Natural killer cell treated with Interleukin-12 subunit alpha and Interleukin-12 subunit beta and Interleukin-15 and Interleukin-18, amount 100 ng/mL, for 72 hours (primary cell): ENCODE data around the gene EBNA1BP2. TPM values are rescaled to one million over a fixed set of nuclear protein-coding genes. Genes with fewer than 3 reads are reported as not detected.
"Not testable (repeated sequence)": the region's sequence is repeated elsewhere in the genome, so short reads cannot be mapped to it uniquely, and the experiment has no call there.

ENCODE experiments used
- ATAC-seq, 2 donors: fragments of 150-1000 bp; cut with Tn5 transposase in 1 of 2; sonication (Bioruptor Pico), chemical (Tn5 transposase) in 1 of 2; 2 replicates each; pipeline ENCODE4 v1.10.0; 2021
- DNase-seq: peaks from one replicate; pipeline ENCODE4 v3.0.0; 2022; ENCODE audit warnings: low spot score
- H3K27ac Mint-ChIP-seq, 2 donors: 1 replicate in 1 of 2; 2 replicates in 1 of 2; pipeline ENCODE4 v1.8.0; 2022; ENCODE audit warnings: mixed read lengths in 2 of 2, mild to moderate bottlenecking in 1 of 2, moderate library complexity in 1 of 2
- H3K27me3 Mint-ChIP-seq, 2 donors: 1 replicate in 1 of 2; 2 replicates in 1 of 2; pipeline ENCODE4 v1.8.0; 2022; ENCODE audit warnings: mixed read lengths in 2 of 2
- H3K36me3 Mint-ChIP-seq: one replicate; pipeline ENCODE4 v1.8.0; 2022; ENCODE audit warnings: mixed read lengths
- H3K4me1 Mint-ChIP-seq, 2 donors: 1 replicate in 1 of 2; 2 replicates in 1 of 2; pipeline ENCODE4 v1.8.0; 2022; ENCODE audit warnings: low read depth in 2 of 2, mixed read lengths in 2 of 2, mild to moderate bottlenecking in 1 of 2
- H3K4me3 Mint-ChIP-seq: one replicate; pipeline ENCODE4 v1.8.0; 2022; ENCODE audit warnings: mixed read lengths
- H3K9me3 Mint-ChIP-seq: 2 replicates; pipeline ENCODE4 v1.8.0; 2022; ENCODE audit warnings: mixed read lengths
- total RNA-seq, 2 donors: library from RNA; stranded (reverse); gene quantifications; one replicate each; pipeline ENCODE4 v1.2.3, GENCODE V29; 2022

EBNA1BP2 gene
- total RNA-seq, 2 donors from 2014 or later, result 76.4 to 152 TPM

- Mint-ChIP-seq H3K4me3 (no peak overlapping the region), H3K36me3 (no peaks in the 10 kb centered on the region), H3K4me1 (peaks cover 0 to 7% of the 10 kb centered on the region in 2 donors), H3K9me3 (no peaks in the 10 kb centered on the region), H3K27ac (no peak overlapping the region), H3K27me3 (peaks cover 44 to 68% of the 10 kb centered on the region in 2 donors)
- ATAC-seq (no peak), DNase-seq (no peak)
Observed at GRCh38 chr1:43149889-43150288, 22.2 kb downstream of the EBNA1BP2 start.

DNA sequence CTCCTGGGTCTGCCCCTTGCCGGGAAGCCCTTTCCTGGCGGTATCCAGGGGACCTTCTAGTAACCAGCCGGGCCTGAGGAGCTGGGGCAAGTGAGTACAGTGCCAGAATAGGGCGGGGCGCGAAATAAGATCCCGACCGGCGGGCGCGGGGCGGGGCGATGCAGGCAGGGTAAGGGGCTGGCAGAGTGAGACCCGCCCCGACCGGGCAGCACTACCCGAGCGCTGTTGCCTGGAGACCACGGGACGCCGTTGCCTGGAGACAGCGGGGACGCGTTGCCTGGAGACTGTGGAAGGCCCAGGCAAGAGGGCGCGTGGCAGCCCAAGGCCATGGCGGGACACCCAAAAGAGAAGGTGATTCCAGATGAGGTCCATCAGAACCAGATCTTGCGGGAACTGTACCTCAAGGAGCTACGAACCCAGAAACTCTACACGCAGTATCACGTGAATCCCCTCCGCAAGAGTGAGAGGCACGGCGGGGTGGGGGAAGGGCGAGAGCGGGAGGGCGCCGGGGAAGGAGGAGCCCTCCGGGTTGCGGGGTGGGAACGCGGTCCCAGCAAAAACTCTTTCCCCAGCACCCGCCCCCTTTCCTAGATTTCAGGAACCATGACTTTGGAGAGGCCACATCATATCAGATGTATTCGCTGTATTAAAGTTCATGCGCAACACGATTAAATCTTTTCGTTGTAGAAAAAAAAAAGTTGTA is 24.3 kb downstream of the EBNA1BP2 start:
- H3K9me3 Mint-ChIP-seq, result no peaks in the 10 kb centered on the region
- peak; percentile 59 to 73 for ATAC-seq
- DNase-seq, result no peak
- H3K4me1 Mint-ChIP-seq, result peaks cover 0 to 7% of the 10 kb centered on the region in 2 donors
- H3K4me3 Mint-ChIP-seq, result no peak overlapping the region
- H3K27ac Mint-ChIP-seq, result no peak overlapping the region
- H3K27me3 Mint-ChIP-seq, result peaks cover 57 to 79% of the 10 kb centered on the region in 2 donors
- H3K36me3 Mint-ChIP-seq, result no peaks in the 10 kb centered on the region

DNA sequence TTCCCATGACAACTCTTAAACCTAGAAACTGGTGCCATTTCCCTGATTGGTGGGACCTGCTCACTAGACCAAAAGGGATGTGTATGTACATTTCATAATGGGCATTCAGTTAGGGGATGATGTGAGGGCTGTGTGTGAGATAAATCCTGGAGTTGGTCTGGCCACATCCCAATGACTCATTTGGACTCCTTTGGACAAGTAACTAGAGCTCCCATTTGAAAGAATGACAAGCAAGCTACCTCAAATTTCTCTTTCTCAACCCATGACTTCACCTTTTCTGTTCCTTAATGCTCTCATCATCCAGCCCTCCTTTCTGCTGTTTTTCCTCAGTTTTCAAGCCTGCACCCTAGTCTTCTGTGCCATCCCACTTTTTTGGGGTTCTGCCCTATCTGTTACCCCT is 27.9 kb downstream of the EBNA1BP2 start:
- peaks cover 0 to 7% of the 10 kb centered on the region in 2 donors for H3K4me1 Mint-ChIP-seq
- no peak for DNase-seq
- H3K27me3 Mint-ChIP-seq, result peaks cover 49 to 69% of the 10 kb centered on the region in 2 donors
- ATAC-seq, result no peak
- no peaks in the 10 kb centered on the region for H3K9me3 Mint-ChIP-seq
- H3K4me3 Mint-ChIP-seq, result no peak overlapping the region
- H3K36me3 Mint-ChIP-seq, result no peaks in the 10 kb centered on the region
- no peak overlapping the region for H3K27ac Mint-ChIP-seq

DNA sequence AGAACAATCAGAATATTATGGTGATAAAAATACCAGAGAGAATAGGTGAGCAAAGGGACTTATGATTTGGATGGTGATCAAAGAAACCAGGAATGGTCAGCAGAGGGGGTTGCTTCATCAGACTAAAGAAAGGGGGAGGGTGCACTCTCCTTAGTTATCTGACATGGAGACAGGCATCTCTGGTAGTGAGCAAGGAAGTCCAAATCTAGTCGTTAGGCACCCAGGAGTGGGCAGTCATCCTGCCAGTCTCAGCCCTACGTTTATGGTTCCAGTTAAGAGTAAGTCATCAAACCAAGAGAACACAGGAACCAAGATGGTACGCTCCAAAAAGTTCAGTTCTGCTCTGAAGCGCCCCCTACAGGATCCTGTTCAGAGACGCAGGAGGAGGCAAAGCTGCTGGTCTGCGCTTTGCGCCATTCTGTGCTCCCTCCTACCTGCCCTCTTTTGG is 28.6 kb downstream of the EBNA1BP2 start:
- H3K36me3 Mint-ChIP-seq, result no peaks in the 10 kb centered on the region
- no peak overlapping the region for H3K4me3 Mint-ChIP-seq
- no peaks in the 10 kb centered on the region for H3K9me3 Mint-ChIP-seq
- peaks cover 42 to 61% of the 10 kb centered on the region in 2 donors for H3K27me3 Mint-ChIP-seq
- peaks cover 0 to under 1% of the 10 kb centered on the region in 2 donors for H3K4me1 Mint-ChIP-seq
- no peak overlapping the region for H3K27ac Mint-ChIP-seq
- ATAC-seq (no peak), DNase-seq (no peak)

- Mint-ChIP-seq H3K36me3 (no peaks in the 10 kb centered on the region), H3K9me3 (no peaks in the 10 kb centered on the region), H3K4me3 (no peak overlapping the region), H3K27me3 (peaks cover 40 to 49% of the 10 kb centered on the region in 2 donors), H3K27ac (no peak overlapping the region), H3K4me1 (peaks cover 0 to 2% of the 10 kb centered on the region in 2 donors)
- ATAC-seq, result no peak
- no peak for DNase-seq
Observed at GRCh38 chr1:43140583-43140982, 31.5 kb downstream of the EBNA1BP2 start.

GRCh38 chr1:43140010-43140409 is 32.1 kb downstream of the EBNA1BP2 start:
- Mint-ChIP-seq H3K4me3 (no peak overlapping the region), H3K4me1 (peaks cover 0 to 3% of the 10 kb centered on the region in 2 donors), H3K9me3 (no peaks in the 10 kb centered on the region), H3K27me3 (peaks cover 35 to 43% of the 10 kb centered on the region in 2 donors), H3K36me3 (no peaks in the 10 kb centered on the region), H3K27ac (no peak overlapping the region)
- DNase-seq (no peak), ATAC-seq (no peak)

- ATAC-seq, H3K27ac Mint-ChIP-seq, H3K9me3 Mint-ChIP-seq, DNase-seq, H3K4me1 Mint-ChIP-seq, H3K36me3 Mint-ChIP-seq, H3K4me3 Mint-ChIP-seq: not testable (repeated sequence)
- H3K27me3 Mint-ChIP-seq, result peaks cover 28 to 42% of the 10 kb centered on the region in 2 donors
Observed at GRCh38 chr1:43139295-43139694, 32.8 kb downstream of the EBNA1BP2 start.

GRCh38 chr1:43137445-43138052 is 34.5 kb downstream of the EBNA1BP2 start:
- Mint-ChIP-seq H3K4me3 (no peak overlapping the region), H3K27me3 (peaks cover 20 to 36% of the 10 kb centered on the region in 2 donors), H3K27ac (no peak overlapping the region), H3K9me3 (no peaks in the 10 kb centered on the region), H3K4me1 (peaks cover 0 to 3% of the 10 kb centered on the region in 2 donors), H3K36me3 (no peaks in the 10 kb centered on the region)
- DNase-seq (no peak), ATAC-seq (no peak)

DNA sequence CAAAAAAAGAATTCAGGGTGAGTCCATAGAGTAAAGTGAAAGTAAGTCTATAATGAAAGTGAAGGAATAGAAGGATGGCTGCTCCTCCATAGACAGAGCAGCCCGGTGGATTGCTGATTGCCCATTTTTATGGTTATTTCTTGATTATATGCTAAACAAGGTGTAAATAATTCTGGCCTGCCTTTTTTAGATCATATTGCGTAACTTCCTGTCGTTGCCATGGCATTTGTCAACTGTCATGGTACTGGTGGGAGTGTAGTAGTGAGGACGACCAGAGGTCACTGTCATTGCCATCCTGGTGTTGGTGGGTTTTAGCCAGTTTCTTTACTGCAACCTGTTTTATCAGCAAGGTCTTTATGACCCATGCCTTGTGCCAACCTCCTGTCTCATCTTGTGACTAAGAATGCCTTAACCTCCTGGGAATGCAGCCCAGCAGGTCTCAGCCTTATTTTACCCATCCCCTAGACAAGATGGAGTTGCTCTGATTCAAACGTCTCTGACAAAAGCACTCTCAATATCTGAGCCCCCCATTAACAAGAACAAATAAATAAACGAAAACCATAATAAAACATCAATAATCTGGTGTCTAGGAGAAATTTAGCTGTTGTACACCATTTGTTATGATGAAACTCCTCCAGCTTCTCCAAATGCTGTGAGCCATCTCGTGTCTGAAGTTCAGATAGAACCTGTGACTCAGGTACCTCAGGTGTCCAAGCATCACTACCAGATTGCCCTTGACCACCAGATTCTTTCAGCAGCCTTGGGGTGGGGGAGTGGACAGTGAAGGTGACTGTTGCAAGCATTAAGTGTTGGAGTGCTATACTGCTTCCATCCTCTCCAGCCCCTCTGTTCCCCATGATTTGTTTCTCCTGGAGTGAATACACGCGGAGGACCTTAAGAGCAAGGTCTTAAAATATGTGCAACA is 36.0 kb downstream of the EBNA1BP2 start:
- Mint-ChIP-seq H3K4me1 (peaks cover 0 to 3% of the 10 kb centered on the region in 2 donors), H3K4me3 (no peak overlapping the region), H3K9me3 (no peaks in the 10 kb centered on the region), H3K27me3 (peaks cover 22 to 39% of the 10 kb centered on the region in 2 donors), H3K27ac (no peak overlapping the region), H3K36me3 (no peaks in the 10 kb centered on the region)
- DNase-seq (no peak), ATAC-seq (no peak)

DNA sequence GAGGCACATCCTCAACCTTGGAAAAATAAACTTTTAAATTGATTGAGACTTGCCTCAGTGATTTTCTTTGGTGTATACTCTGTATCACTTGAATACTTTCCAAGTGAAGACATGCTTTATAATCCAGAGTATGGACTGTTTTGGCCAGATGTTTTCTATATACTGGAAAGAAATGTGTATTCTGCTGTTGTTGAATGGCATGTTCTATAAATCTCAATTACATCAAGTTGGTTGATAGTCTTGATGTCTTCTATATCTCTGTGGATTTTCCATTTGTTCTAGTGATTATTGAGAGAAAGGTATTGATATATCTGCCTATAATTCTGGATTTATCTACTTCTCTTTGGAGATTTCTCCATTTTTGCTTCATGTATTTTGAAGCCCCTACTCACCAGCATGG is 37.5 kb downstream of the EBNA1BP2 start:
- ATAC-seq (no peak), DNase-seq (no peak)
- peaks cover 24 to 45% of the 10 kb centered on the region in 2 donors for H3K27me3 Mint-ChIP-seq
- H3K27ac Mint-ChIP-seq, result no peak overlapping the region
- no peaks in the 10 kb centered on the region for H3K36me3 Mint-ChIP-seq
- no peaks in the 10 kb centered on the region for H3K9me3 Mint-ChIP-seq
- H3K4me1 Mint-ChIP-seq, result peaks cover 0 to 3% of the 10 kb centered on the region in 2 donors
- no peak overlapping the region for H3K4me3 Mint-ChIP-seq

DNA sequence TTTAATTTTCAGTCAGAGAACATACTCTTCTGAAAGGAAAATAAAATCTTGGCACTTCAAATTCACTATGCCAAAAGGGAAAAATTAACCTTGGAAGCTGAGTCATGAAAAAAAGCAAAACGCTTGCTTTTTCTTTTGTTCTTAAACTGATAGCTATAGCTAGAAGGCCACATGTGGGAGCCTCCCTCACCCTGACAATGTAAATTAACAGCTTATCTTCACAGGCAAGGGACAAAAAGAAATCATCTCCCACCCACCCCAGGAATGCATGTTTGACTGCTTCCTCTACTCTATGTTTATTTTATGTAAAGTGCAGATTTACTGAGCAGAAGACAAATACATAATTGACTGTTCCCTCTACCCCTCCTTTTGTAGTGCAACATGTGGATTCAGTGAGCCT is 38.0 kb downstream of the EBNA1BP2 start:
- Mint-ChIP-seq H3K9me3 (no peaks in the 10 kb centered on the region), H3K27ac (no peak overlapping the region), H3K4me3 (no peak overlapping the region), H3K27me3 (peaks cover 19 to 46% of the 10 kb centered on the region in 2 donors), H3K4me1 (peaks cover 0 to 3% of the 10 kb centered on the region in 2 donors), H3K36me3 (no peaks in the 10 kb centered on the region)
- ATAC-seq, result no peak
- DNase-seq, result no peak

DNA sequence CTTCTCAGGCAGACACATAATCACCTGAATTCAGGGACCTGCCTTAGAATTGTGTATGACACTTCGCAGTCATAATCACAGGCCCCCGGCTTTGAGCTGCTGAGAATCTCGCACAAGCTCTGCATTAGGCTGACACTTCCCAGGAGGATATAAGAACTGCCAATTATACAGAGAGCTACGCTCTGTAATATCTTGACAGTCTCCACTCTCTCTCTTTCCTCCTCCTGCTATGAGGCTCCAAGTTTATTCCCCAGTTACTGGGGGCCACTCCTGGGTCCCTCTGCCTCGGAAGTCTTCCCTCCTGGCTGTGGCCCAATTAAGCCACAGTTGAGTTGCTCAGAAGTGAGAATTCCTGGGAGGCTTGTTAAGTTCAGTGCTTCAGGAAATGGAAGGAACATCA is 42.7 kb downstream of the EBNA1BP2 start:
- Mint-ChIP-seq H3K27me3 (peaks cover 25 to 56% of the 10 kb centered on the region in 2 donors), H3K36me3 (no peaks in the 10 kb centered on the region), H3K27ac (no peak overlapping the region), H3K4me1 (no peaks in the 10 kb centered on the region), H3K9me3 (no peaks in the 10 kb centered on the region), H3K4me3 (no peak overlapping the region)
- no peak for ATAC-seq
- no peak for DNase-seq

- Mint-ChIP-seq H3K27ac (no peak overlapping the region), H3K36me3 (no peaks in the 10 kb centered on the region), H3K27me3 (peaks cover 25 to 50% of the 10 kb centered on the region in 2 donors), H3K4me3 (no peak overlapping the region), H3K4me1 (no peaks in the 10 kb centered on the region), H3K9me3 (no peaks in the 10 kb centered on the region)
- no peak for DNase-seq
- ATAC-seq, result no peak
Observed at GRCh38 chr1:43128816-43129215, 43.3 kb downstream of the EBNA1BP2 start.
